Transverse colon (tissue), 4 donors: ENCODE data around the gene ELOVL4. TPM values are rescaled to one million over a fixed set of nuclear protein-coding genes. Genes with fewer than 3 reads are reported as not detected.
A peak's percentile ranks its signal among the peaks of the same experiment; 100 is the strongest.

ENCODE experiments used
- DNase-seq: peaks from one replicate; pipeline ENCODE4 v3.0.0-alpha.2; 2019
- H3K27ac ChIP-seq, 4 donors: fragments of 200-600 bp; sonication (generic); 2 replicates each; pipeline ENCODE4 v1.5.1; 2016 to 2018; ENCODE audit warnings: inconsistent platforms in 4 of 4
- H3K27me3 ChIP-seq: fragments of 200-600 bp; sonication (generic); 2 replicates; pipeline ENCODE4 v1.5.1; 2017; ENCODE audit warnings: inconsistent platforms
- H3K36me3 ChIP-seq, 4 donors: fragments of 200-600 bp; sonication (generic); 2 replicates each; pipeline ENCODE4 v1.5.1; 2017 to 2019; ENCODE audit warnings: inconsistent platforms in 4 of 4
- H3K4me1 ChIP-seq, 4 donors: fragments of 200-600 bp; sonication (generic); 2 replicates each; pipeline ENCODE4 v1.5.1; 2017 to 2020; ENCODE audit warnings: inconsistent platforms in 4 of 4
- H3K4me3 ChIP-seq, 4 donors: fragments of 200-600 bp; sonication (generic); 1 replicate in 1 of 4; 2 replicates in 3 of 4; pipeline versions ENCODE4 v1.5.1 to v1.6.1; 2017 to 2019; ENCODE audit warnings: inconsistent platforms in 4 of 4
- H3K9me3 ChIP-seq, 2 donors: fragments of 200-600 bp; sonication (generic); 2 replicates each; pipeline ENCODE4 v1.5.1; 2017 to 2019; ENCODE audit warnings: inconsistent platforms in 2 of 2
- EP300 ChIP-seq: sonication (generic); formaldehyde crosslinking; IDR thresholded peaks from one replicate; pipeline ENCODE4 v1.6.1; 2017; ENCODE audit warnings: antibody characterized with exemption, low read depth
- POLR2A ChIP-seq: fragments of 450-650 bp; IDR thresholded peaks from one replicate; pipeline ENCODE4 v1.6.1; 2016; ENCODE audit warnings: antibody characterized with exemption, mild to moderate bottlenecking, moderate library complexity
- POLR2AphosphoS5 ChIP-seq, 3 donors: sonication (generic); formaldehyde crosslinking; IDR thresholded peaks; one replicate each; pipeline ENCODE4 v1.6.1; 2016; ENCODE audit warnings: antibody characterized with exemption in 3 of 3
- WGBS, 2 donors: methylation state at CpG; one replicate each; pipeline ENCODE4 v1.1.5; 2018; ENCODE audit warnings: low coverage in 1 of 2; 5-methylcytosine and 5-hydroxymethylcytosine counted together
- in situ Hi-C, 4 donors: fragments of 200-750 bp; cut with MboI; loops; one replicate each; pipeline versions ENCODE4 v1.15.0 to v1.15.1; 2017; ENCODE audit warnings: low sequenced_read_pairs in 3 of 4, low pct_ligation_motif_present in 1 of 4, low pct_unique_long_range_greater_than_20kb in 1 of 4
- intact Hi-C: fragments of 100-400 bp; cut with DNase I; formaldehyde crosslinking; loops from one replicate; pipeline ENCODE4 v1.15.1; 2023; ENCODE audit warnings: low total_unique reads
- total RNA-seq, 4 donors: library from RNA; depleted of rRNA; stranded (reverse); fragments of >200 nt; gene quantifications; one replicate each; pipeline ENCODE4 v1.1.0, GENCODE V29; 2016
- TF ChIP-seq, protein P1 (sequence below), 5 experiments: fragments of 200-600 bp in 3 of 5; fragments of 450-650 bp in 2 of 5; sonication (generic) in 3 of 5; IDR thresholded peaks; 1 replicate in 2 of 5; 2 replicates in 3 of 5; pipeline ENCODE4 v1.5.1; 2016 to 2017; ENCODE audit warnings: antibody characterized with exemption in 5 of 5, inconsistent platforms in 3 of 5, mild to moderate bottlenecking in 2 of 5, moderate library complexity in 1 of 5

ELOVL4 gene
- total RNA-seq, 4 donors from 2014 or later: 0.32 to 0.68 TPM; not detected in 2

DNA sequence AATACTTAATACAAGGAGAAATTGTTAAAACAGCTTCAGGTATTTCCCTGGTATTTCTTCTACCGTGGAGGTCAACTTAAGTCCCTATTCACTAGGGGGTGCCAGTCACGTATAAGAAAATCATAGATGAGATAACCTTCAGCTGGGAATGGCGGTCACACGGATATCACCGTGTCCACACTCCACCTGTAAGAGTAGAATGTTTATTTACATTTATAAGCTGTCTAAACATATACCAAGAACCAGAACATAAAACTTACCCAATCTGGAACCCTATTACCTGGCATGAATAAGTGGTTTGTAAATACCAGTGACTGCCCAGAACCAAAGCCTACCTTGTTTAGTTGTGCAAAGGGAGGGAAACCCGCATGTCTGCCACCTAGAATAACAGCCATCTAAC, 1.9 kb upstream of the ELOVL4 start:
- WGBS, 2 donors: 8 to 12% methylated on average over 6 of the region's 6 CpGs
- Histone ChIP-seq H3K36me3 (no peaks in the 10 kb centered on the region), H3K9me3 (no peaks in the 10 kb centered on the region), H3K4me1 (peaks cover 0 to 22% (median 16%) of the 10 kb centered on the region in 4 donors), H3K4me3 (no peak overlapping the region), H3K27me3 (peaks cover 38% of the 10 kb centered on the region), H3K27ac (no peak overlapping the region)
- DNase-seq: peak; percentile 64
- no peak for TF ChIP-seq EP300
- TF ChIP-seq, protein P1, sequence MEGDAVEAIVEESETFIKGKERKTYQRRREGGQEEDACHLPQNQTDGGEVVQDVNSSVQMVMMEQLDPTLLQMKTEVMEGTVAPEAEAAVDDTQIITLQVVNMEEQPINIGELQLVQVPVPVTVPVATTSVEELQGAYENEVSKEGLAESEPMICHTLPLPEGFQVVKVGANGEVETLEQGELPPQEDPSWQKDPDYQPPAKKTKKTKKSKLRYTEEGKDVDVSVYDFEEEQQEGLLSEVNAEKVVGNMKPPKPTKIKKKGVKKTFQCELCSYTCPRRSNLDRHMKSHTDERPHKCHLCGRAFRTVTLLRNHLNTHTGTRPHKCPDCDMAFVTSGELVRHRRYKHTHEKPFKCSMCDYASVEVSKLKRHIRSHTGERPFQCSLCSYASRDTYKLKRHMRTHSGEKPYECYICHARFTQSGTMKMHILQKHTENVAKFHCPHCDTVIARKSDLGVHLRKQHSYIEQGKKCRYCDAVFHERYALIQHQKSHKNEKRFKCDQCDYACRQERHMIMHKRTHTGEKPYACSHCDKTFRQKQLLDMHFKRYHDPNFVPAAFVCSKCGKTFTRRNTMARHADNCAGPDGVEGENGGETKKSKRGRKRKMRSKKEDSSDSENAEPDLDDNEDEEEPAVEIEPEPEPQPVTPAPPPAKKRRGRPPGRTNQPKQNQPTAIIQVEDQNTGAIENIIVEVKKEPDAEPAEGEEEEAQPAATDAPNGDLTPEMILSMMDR (IDR thresholded peaks at IDR 0.05): peak in 4 of 5 experiments; percentile 21 to 55 (median 54)
- in situ Hi-C loops: loop anchor here in 1 of 4 donors (10.0 kb wide), 1 partner anchor 146 kb away; no protein-coding TSS in a partner anchor
- intact Hi-C loops: no loop called here

DNA sequence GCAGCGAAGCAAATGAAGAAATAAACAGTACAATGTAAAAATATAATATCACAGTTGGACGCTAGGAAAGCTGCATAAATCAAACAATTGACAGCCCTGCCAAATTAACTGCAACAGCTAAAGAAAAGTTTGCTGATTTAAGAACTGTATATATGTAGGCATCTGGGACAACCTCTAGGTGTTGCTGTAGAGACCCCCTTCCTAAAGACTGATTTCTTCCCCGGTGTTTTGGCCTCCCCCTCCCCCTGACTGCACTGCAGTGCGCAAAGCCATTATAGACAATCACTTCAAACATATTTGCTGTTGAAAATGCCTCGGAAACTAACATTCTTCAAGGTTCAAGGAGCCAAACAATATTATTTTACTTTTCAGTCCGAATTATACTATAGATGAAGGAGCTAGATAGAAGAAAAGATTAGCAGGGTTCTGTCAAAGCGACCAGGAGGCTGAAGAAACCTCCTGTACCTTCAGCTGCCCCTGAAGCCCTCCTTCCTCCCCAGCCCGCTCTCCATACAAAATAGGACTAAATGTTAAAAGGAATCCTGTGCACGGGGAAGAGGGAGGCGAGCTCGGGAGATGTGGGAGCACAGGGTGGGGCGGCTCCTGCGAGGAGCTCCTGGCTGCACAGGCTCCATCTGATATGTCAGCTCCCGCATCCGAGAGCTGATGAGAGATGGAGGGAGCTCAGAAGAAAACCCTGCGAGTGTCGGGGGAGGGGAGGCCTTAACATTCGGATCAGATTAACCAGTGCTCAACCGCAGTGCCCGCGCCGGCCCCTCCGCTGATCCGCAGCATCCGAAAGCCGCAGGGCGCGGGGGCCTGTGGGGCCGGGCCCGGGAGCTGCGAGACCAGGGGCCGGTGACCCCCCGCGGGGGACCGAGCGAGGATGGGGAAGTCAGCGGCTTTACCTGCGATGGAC, 822 bp downstream of the ELOVL4 start:
- Histone ChIP-seq H3K36me3 (no peaks in the 10 kb centered on the region), H3K27ac (peak overlapping the region in 3 of 4 donors; percentile 19 to 58 (median 30)), H3K27me3 (peaks cover 47% of the 10 kb centered on the region), H3K4me3 (peak overlapping the region; percentile 52 to 77 (median 54)), H3K9me3 (no peaks in the 10 kb centered on the region), H3K4me1 (peaks cover 0 to 22% (median 16%) of the 10 kb centered on the region in 4 donors)
- DNase-seq: no peak
- in situ Hi-C loops: loop anchor here in 1 of 4 donors (10.0 kb wide), 1 partner anchor 148 kb away; no protein-coding TSS in a partner anchor
- intact Hi-C loops: no loop called here
- TF ChIP-seq, protein P1 (IDR thresholded peaks at IDR 0.05): peak in 1 of 5 experiments; percentile 8
- no peak for TF ChIP-seq POLR2A
- 7 to 10% methylated on average over 8 to 17 of the region's 38 CpGs for WGBS, 2 donors

DNA sequence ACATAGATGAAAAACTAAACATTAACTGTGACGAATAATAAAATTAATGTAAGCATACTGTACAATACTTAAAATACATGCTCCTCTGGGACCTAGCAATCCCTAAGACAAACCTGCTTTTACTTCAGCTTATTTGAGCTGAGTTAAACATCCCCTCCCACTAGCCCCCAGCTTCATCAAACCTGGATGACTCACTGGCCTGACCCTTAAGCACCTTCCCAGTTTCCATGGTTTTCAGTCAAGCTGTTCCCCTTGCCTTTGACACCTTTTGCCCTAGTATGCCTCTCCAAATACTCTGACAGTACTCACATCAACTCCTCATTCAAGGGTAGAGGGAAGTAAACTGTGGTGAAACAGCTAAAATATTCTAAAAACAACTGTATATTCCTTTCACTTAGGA, 4.2 kb downstream of the ELOVL4 start:
- no peak overlapping the region for H3K4me3 ChIP-seq
- no peak for TF ChIP-seq POLR2A
- TF ChIP-seq, protein P1 (IDR thresholded peaks at IDR 0.05): no peak
- no peak for TF ChIP-seq POLR2AphosphoS5 (IDR thresholded peaks at IDR 0.05)
- no peak for TF ChIP-seq EP300
- H3K27me3 ChIP-seq: peaks cover 44% of the 10 kb centered on the region
- no peaks in the 10 kb centered on the region for H3K9me3 ChIP-seq
- 97 to 100% methylated on average over 1 of the region's 1 CpG for WGBS, 2 donors
- intact Hi-C loops (no loop called here), in situ Hi-C loops (loop anchor here in 1 of 4 donors (10.0 kb wide), 1 partner anchor 152 kb away; no protein-coding TSS in a partner anchor)
- H3K27ac ChIP-seq: no peak overlapping the region
- H3K4me1 ChIP-seq: peaks cover 0 to 22% (median 16%) of the 10 kb centered on the region in 4 donors
- DNase-seq: no peak
- H3K36me3 ChIP-seq: no peaks in the 10 kb centered on the region

DNA sequence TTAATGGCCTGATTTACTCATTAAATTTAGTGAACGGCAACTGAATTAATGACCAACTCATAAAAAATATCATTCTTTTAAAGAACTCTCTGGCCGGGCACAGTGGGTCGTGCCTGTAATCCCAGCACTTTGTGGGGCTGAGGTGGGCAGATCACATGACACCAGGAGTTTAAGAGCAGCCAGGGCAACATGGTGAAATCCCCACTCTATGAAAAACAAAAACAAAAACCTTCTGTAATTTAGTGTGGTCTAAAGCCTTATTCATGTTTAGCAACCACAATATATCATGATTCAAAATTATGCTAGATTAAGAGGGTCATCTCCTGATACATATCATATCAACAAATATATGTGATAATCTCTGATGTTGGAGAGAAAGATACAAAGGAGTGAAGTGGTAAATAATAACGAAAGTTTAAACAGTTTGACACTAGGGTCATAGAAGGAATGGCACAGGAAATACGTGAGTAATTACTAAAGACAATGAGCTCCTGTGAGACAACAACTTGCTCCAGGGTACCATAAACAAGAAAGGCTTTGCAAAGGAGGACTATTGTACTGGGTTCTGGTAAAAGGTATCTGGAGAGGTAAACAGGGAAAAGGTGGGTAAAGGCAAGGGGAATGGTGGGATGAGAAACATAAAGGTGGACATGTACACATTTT, 5.7 kb downstream of the ELOVL4 start:
- 77% methylated on average over 5 of the region's 5 CpGs for WGBS, 2 donors

More for the DNA sequence above, 5.7 kb downstream of the ELOVL4 start:
- Histone ChIP-seq H3K9me3 (no peaks in the 10 kb centered on the region), H3K27ac (no peak overlapping the region), H3K4me1 (peaks cover 0 to 10% (median 8%) of the 10 kb centered on the region in 4 donors), H3K4me3 (no peak overlapping the region), H3K36me3 (no peaks in the 10 kb centered on the region), H3K27me3 (peaks cover 29% of the 10 kb centered on the region)
- no peak for TF ChIP-seq EP300
- TF ChIP-seq, protein P1 (IDR thresholded peaks at IDR 0.05): no peak
- TF ChIP-seq POLR2A: no peak
- no peak for TF ChIP-seq POLR2AphosphoS5 (IDR thresholded peaks at IDR 0.05)
- in situ Hi-C loops (loop anchor here in 1 of 4 donors (10.0 kb wide), 1 partner anchor 153 kb away; no protein-coding TSS in a partner anchor), intact Hi-C loops (no loop called here)
- DNase-seq: no peak
